Choroid plexus epithelial cell (primary cell): ENCODE data around the gene ALDH1B1.

Source experiments
- DNase-seq: peaks from one replicate; pipeline ENCODE4 v3.0.0-alpha.2; 2010; ENCODE audit warnings: low read depth
- H3K4me3 ChIP-seq: 2 replicates; pipeline ENCODE4 v1.5.1; 2011; ENCODE audit warnings: low read depth, mild to moderate bottlenecking, control low read depth, low read length, moderate library complexity
- CTCF ChIP-seq: conservative IDR thresholded peaks from 2 replicates; pipeline ENCODE4 v1.5.1; 2011; ENCODE audit warnings: low read depth, mild to moderate bottlenecking, control low read depth, inconsistent platforms, low read length, moderate library complexity

The ALDH1B1 gene

GRCh38 chr9:38423973-38424843, 31.7 kb downstream of the ALDH1B1 start, which contains the start of gene IGFBPL1:
IGFBPL1 (minus strand) TSS chr9:38424454; CDS start chr9:38424424, 30 bp downstream.
- TF ChIP-seq CTCF, result no peak
- peak within 1 kb of the TSS; percentile 24 for H3K4me3 ChIP-seq
- DNase-seq, result peak; percentile 16

GRCh38 chr9:38424918-38425317, 32.4 kb downstream of the ALDH1B1 start:
- no peak for DNase-seq
- no peak for TF ChIP-seq CTCF
- H3K4me3 ChIP-seq, result no peak overlapping the region

GRCh38 chr9:38428062-38428461, 35.6 kb downstream of the ALDH1B1 start:
- TF ChIP-seq CTCF, result no peak
- no peak overlapping the region for H3K4me3 ChIP-seq
- DNase-seq, result no peak

- no peak for TF ChIP-seq CTCF
- no peak overlapping the region for H3K4me3 ChIP-seq
- DNase-seq, result no peak
These were observed 38.6 kb downstream of the ALDH1B1 start for GRCh38 chr9:38431116-38431515.

GRCh38 chr9:38432922-38433510, 40.5 kb downstream of the ALDH1B1 start:
- H3K4me3 ChIP-seq, result no peak overlapping the region
- peak; percentile 68 for TF ChIP-seq CTCF
- DNase-seq, result peak; percentile 72

- DNase-seq, result no peak
- H3K4me3 ChIP-seq, result no peak overlapping the region
- no peak for TF ChIP-seq CTCF
These were observed 41.9 kb downstream of the ALDH1B1 start for GRCh38 chr9:38434365-38434764.
